ENCODE results near the gene SEMA5A. TPM values are rescaled to one million over a fixed set of nuclear protein-coding genes. Genes with fewer than 3 reads are reported as not detected.

Gene SEMA5A
- total RNA-seq, 1 experiment from 2014 or later = 22.3 TPM

- H3K36me3 ChIP-seq = peaks cover 5% of the 10 kb centered on the region
- no peaks in the 10 kb centered on the region; the same call in 1 of the 2 replicates for H3K9me3 ChIP-seq
- H3K27me3 ChIP-seq = no peaks in the 10 kb centered on the region
- H3K4me3 ChIP-seq = no peak overlapping the region
- DNase-seq = no peak
Measured at GRCh38 chr5:9176641-9177040, 369.2 kb downstream of the SEMA5A start.

GRCh38 chr5:9174446-9174845, 371.4 kb downstream of the SEMA5A start:
- Histone ChIP-seq H3K4me3 (no peak overlapping the region), H3K27me3 (no peaks in the 10 kb centered on the region), H3K36me3 (peaks cover 5% of the 10 kb centered on the region), H3K9me3 (no peaks in the 10 kb centered on the region; the same call in 1 of the 2 replicates)
- DNase-seq = no peak

DNA sequence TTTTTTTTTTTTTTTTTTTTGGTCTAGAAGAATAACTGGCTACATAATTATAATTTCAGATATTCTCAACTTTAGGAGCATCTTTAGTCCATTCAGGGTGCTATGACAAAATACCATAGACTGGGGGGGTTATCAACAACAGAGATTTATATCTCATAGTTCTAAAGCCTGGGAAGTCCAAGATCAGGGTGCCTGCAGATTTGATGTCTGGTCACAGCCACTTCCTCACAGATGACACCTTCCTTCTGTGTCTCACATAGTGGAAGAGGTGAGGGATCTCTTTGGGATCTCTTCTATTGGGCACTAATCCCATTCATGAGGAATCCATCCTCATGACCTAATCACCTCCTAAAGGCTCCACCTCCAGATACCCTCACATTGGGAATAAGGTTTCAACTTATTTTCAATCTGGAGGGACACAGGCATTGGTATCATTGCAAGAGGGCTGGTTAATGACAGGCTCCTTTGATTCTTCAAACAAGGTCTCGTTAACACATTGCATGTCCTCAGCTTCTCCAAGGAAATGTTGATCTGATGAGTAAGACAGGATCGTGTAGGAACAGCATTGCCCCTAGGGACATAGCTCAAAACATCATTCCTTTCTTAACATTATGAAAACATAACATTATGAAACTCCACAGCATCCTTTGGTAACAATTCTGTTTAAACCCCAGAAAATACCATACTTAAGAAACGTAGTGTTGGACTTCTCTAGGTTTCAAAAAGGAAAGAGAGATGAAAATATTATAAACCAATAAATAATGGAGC, 372.4 kb downstream of the SEMA5A start:
- no peak for DNase-seq
- Histone ChIP-seq H3K27me3 (no peaks in the 10 kb centered on the region), H3K4me3 (no peak overlapping the region), H3K36me3 (peaks cover 8% of the 10 kb centered on the region), H3K9me3 (no peaks in the 10 kb centered on the region; the same call in 1 of the 2 replicates)

DNA sequence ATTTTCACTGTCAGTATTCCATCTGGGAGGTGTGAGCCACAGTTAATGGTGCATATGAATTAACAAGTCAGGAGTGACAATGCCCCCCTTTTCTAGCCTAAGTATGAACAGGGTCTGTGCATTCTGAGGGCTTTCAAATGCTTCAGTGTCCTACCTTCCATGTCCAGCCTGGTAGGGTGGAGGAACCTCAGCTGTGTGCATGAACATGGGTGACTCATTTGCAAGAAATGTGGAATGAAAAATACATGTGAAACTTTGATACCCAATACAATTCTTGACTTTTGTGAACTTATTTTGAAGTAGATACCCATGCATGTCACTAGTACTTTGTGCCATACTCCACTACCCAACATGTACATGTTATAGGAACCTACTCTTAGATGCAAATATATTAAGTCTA, 375.8 kb downstream of the SEMA5A start:
- no peak for DNase-seq
- no peak overlapping the region for H3K4me3 ChIP-seq
- no peaks in the 10 kb centered on the region; the same call in 1 of the 2 replicates for H3K9me3 ChIP-seq
- H3K27me3 ChIP-seq = no peaks in the 10 kb centered on the region
- H3K36me3 ChIP-seq = peaks cover 8% of the 10 kb centered on the region

GRCh38 chr5:9169557-9169902, 376.3 kb downstream of the SEMA5A start:
- no peak overlapping the region for H3K4me3 ChIP-seq
- no peak for DNase-seq
- no peaks in the 10 kb centered on the region; the same call in 1 of the 2 replicates for H3K9me3 ChIP-seq
- peaks cover 8% of the 10 kb centered on the region for H3K36me3 ChIP-seq
- H3K27me3 ChIP-seq = no peaks in the 10 kb centered on the region

- Histone ChIP-seq H3K9me3 (no peaks in the 10 kb centered on the region; the same call in 1 of the 2 replicates), H3K27me3 (no peaks in the 10 kb centered on the region), H3K36me3 (peaks cover 4% of the 10 kb centered on the region; the same call in 1 of the 2 replicates), H3K4me3 (no peak overlapping the region)
- no peak for DNase-seq
Measured at GRCh38 chr5:9168791-9169556, 376.9 kb downstream of the SEMA5A start.

DNA sequence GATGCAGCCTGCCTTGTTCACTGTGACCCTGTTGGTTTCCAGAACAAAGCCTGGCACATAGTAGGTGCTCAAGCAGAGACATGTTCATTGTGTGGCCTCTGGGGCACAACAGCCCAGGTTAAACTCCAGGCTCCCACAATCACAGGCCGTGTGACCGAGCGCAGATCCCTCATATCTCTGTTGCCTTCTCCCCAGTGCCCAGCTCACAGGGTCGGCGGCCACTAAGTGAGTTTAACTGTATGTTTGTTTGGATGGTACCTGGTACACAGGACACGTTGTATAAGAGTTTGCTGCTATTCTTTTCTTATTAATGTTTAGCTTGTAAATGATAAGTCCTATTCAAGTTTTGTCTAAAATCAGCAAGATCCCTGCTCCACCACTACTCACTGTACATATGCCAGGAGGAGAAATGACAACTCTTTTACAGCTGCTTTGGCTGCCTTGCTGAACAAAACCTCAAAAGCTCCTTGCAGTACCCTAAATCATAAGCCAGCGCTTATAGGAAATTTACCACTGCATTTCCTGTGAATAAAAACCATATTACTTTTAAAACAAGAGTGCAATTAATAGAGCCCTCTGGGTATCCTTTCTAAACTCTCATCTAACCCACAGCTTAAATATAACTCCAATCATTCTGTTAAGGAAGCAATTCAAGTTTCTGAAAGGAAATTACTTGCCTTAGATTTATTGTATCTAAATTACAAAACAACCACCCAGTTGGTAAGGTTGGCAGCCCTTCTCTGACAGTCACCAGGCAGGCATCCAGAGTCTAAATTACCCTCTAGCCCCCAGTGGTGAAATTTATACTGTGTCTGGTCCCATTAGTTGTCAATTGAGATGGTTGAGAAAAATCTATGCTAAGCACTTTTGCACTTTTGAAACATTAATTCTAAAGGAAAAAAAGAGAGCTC, 379.4 kb downstream of the SEMA5A start:
- no peak overlapping the region for H3K4me3 ChIP-seq
- no peaks in the 10 kb centered on the region for H3K27me3 ChIP-seq
- DNase-seq = peak; percentile 53
- no peaks in the 10 kb centered on the region for H3K9me3 ChIP-seq
- peaks cover 6% of the 10 kb centered on the region; the same call in 1 of the 2 replicates for H3K36me3 ChIP-seq

- H3K27me3 ChIP-seq = no peaks in the 10 kb centered on the region
- H3K36me3 ChIP-seq = peaks cover 6% of the 10 kb centered on the region; the same call in 1 of the 2 replicates
- H3K4me3 ChIP-seq = no peak overlapping the region
- no peak for DNase-seq
- H3K9me3 ChIP-seq = no peaks in the 10 kb centered on the region
Measured at GRCh38 chr5:9165546-9165945, 380.3 kb downstream of the SEMA5A start.

- DNase-seq = no peak
Measured at GRCh38 chr5:9160747-9161146, 385.1 kb downstream of the SEMA5A start.

DNA sequence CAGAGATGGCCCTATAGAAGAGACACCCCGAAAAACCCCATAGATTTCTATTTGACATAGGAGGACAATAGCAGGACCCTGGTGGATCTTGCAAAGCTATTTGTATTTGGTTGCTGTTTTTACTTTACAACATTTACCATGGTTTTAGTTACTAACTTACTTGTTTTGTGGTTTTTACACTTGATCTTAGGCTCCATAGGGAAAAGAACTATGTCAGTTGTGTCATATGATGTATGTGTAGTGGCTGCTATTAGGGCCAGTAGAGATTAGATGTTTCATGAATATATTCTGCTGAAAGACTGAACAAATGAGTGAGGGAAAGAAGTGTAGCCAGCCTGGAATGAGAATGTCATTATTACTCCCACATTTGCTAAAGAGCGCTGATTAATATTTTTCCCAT, 388.1 kb downstream of the SEMA5A start:
- 0 out of 2 replicates have a peak, but pooled peaks cover 2% of the 10 kb centered on the region for H3K36me3 ChIP-seq
- no peak for DNase-seq
- no peak overlapping the region for H3K4me3 ChIP-seq
- no peaks in the 10 kb centered on the region for H3K27me3 ChIP-seq
- 0 out of 2 replicates have a peak, but pooled peaks cover 2% of the 10 kb centered on the region for H3K9me3 ChIP-seq

More at GRCh38 chr5:9160747-9161146, 385.1 kb downstream of the SEMA5A start:
- no peak overlapping the region for H3K4me3 ChIP-seq
- no peaks in the 10 kb centered on the region for H3K27me3 ChIP-seq
- 0 out of 2 replicates have a peak, but pooled peaks cover 2% of the 10 kb centered on the region for H3K36me3 ChIP-seq
- H3K9me3 ChIP-seq = 0 out of 2 replicates have a peak, but pooled peaks cover 2% of the 10 kb centered on the region

GRCh38 chr5:9157020-9157419, 388.9 kb downstream of the SEMA5A start:
- no peak for DNase-seq
- Histone ChIP-seq H3K36me3 (peaks cover 2% of the 10 kb centered on the region; the same call in 1 of the 2 replicates), H3K27me3 (no peaks in the 10 kb centered on the region), H3K4me3 (no peak overlapping the region), H3K9me3 (0 out of 2 replicates have a peak, but pooled peaks cover 2% of the 10 kb centered on the region)

DNA sequence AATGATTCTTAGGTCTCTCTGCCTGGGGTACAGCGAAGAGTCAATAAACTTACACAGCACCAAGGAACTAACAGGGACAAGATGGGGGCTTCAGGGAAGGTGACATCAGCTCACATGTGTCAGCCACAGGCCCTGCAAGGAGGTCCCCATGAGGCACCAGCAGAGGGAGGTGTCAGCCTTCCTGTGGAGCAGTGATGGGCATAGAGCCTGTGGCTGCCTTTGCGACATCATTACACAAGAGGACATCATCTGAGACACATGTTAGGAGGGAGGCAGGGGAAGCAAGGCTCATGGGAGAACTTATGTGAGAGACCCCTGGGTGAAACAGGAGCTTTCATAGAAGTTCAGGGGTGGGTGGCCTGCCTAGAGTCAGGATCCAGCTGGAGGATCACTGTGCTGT, 389.6 kb downstream of the SEMA5A start:
- H3K27me3 ChIP-seq = no peaks in the 10 kb centered on the region
- 0 out of 2 replicates have a peak, but pooled peaks cover 2% of the 10 kb centered on the region for H3K9me3 ChIP-seq
- H3K36me3 ChIP-seq = no peaks in the 10 kb centered on the region; the same call in 1 of the 2 replicates
- DNase-seq = peak; percentile 17
- H3K4me3 ChIP-seq = no peak overlapping the region

- Histone ChIP-seq H3K27me3 (no peaks in the 10 kb centered on the region), H3K4me3 (no peak overlapping the region), H3K36me3 (peaks cover 8% of the 10 kb centered on the region), H3K9me3 (no peaks in the 10 kb centered on the region)
- no peak for DNase-seq
Measured at GRCh38 chr5:9151684-9152427, 394.0 kb downstream of the SEMA5A start.

DNA sequence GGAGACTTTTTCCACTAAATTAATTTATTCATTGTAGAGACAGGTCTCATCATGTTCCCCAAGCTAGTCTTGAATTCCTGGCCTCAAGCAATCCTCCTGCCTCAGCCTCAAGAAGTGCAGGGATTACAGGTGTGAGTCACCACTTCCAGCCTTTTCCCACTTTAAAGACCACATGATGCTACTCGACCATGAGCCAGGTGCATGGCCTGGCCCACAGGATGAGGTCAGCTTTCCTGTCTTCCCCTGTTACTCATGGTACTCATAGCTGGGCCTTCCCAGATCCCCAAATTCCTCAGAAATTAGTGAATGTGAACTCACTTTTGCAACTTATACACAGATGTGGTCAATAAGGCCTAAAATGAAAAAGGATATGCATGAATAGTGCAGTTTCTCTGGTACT, 395.9 kb downstream of the SEMA5A start:
- Histone ChIP-seq H3K4me3 (no peak overlapping the region), H3K27me3 (no peaks in the 10 kb centered on the region), H3K9me3 (no peaks in the 10 kb centered on the region), H3K36me3 (peaks cover 14% of the 10 kb centered on the region)
- peak; percentile 85 for DNase-seq

GRCh38 chr5:9148242-9148641, 397.6 kb downstream of the SEMA5A start:
- H3K4me3 ChIP-seq = no peak overlapping the region
- DNase-seq = no peak
- no peaks in the 10 kb centered on the region for H3K9me3 ChIP-seq
- H3K36me3 ChIP-seq = peaks cover 14% of the 10 kb centered on the region
- no peaks in the 10 kb centered on the region for H3K27me3 ChIP-seq

GRCh38 chr5:9140711-9141110, 405.2 kb downstream of the SEMA5A start:
- DNase-seq = no peak
- Histone ChIP-seq H3K9me3 (no peaks in the 10 kb centered on the region), H3K27me3 (no peaks in the 10 kb centered on the region), H3K4me3 (no peak overlapping the region), H3K36me3 (0 out of 2 replicates have a peak, but pooled peaks cover 2% of the 10 kb centered on the region)
